ENCODE results near the gene TRPV4.

- no peak for TF ChIP-seq EZH2 (IDR thresholded peaks at IDR 0.05; ENCODE audit: low read length, unreplicated experiment)
- TF ChIP-seq CTCF (conservative IDR thresholded peaks at IDR 0.05; ENCODE audit: low read depth, low read length) = no peak
Measured at GRCh38 chr12:109822951-109823411, 10.2 kb downstream of the TRPV4 start.

Data from PC-3 (cell line).